H1 (cell line): ENCODE measurements around the gene APLP2.

ENCODE experiments used
- CTCF ChIP-seq, 3 experiments: IDR thresholded peaks; 1 replicate in 2 of 3; 2 replicates in 1 of 3; pipeline versions ENCODE4 v1.5.1 to v1.6.1; 2011; ENCODE audit warnings: low read length in 3 of 3, mild to moderate bottlenecking in 3 of 3, inconsistent platforms in 2 of 3, low read depth in 1 of 3, moderate library complexity in 1 of 3; ENCODE audit not compliant: insufficient read depth in 1 of 3; ENCODE audit errors: control extremely low read depth in 1 of 3
- EP300 ChIP-seq, 2 experiments: IDR thresholded peaks; 1 replicate in 1 of 2; 2 replicates in 1 of 2; pipeline ENCODE4 v1.6.1; 2011 to 2012; ENCODE audit warnings: low read depth in 2 of 2, low read length in 2 of 2, mild to moderate bottlenecking in 2 of 2, borderline replicate concordance in 1 of 2, inconsistent platforms in 1 of 2, moderate library complexity in 1 of 2
- EZH2 ChIP-seq: fragments of 200-600 bp; sonication (generic); IDR thresholded peaks from 2 replicates; pipeline ENCODE4 v1.7.1; 2012; ENCODE audit warnings: low read depth, mild to moderate bottlenecking, moderate library complexity, low read length, inconsistent platforms; ENCODE audit not compliant: severe bottlenecking
- GABPA ChIP-seq: IDR thresholded peaks from 2 replicates; pipeline ENCODE4 v1.6.1; 2011; ENCODE audit warnings: mild to moderate bottlenecking, low read length, moderate library complexity, borderline replicate concordance; ENCODE audit not compliant: insufficient read depth
- JUN ChIP-seq: IDR thresholded peaks from 2 replicates; pipeline ENCODE4 v1.6.1; 2011; ENCODE audit warnings: low read depth, mild to moderate bottlenecking, improper control_type of control experiment, low read length
- KDM5A ChIP-seq: fragments of 200-600 bp; IDR thresholded peaks from 2 replicates; pipeline ENCODE4 v1.7.1; 2012; ENCODE audit warnings: mild to moderate bottlenecking, low read length, inconsistent platforms, mixed read lengths
- POLR2A ChIP-seq, 2 experiments: IDR thresholded peaks; 1 replicate in 1 of 2; 2 replicates in 1 of 2; pipeline ENCODE4 v1.6.1; 2011; ENCODE audit warnings: low read depth in 2 of 2, low read length in 2 of 2, mild to moderate bottlenecking in 2 of 2; ENCODE audit errors: control extremely low read depth in 1 of 2
- RAD21 ChIP-seq, 2 experiments: IDR thresholded peaks in 1 of 2; conservative IDR thresholded peaks in 1 of 2; 2 replicates each; pipeline ENCODE4 v1.6.1; 2011; ENCODE audit warnings: low read depth in 2 of 2, low read length in 2 of 2, improper control_type of control experiment in 1 of 2, inconsistent platforms in 1 of 2, mild to moderate bottlenecking in 1 of 2, moderate library complexity in 1 of 2
- RFX5 ChIP-seq: IDR thresholded peaks from 2 replicates; pipeline ENCODE4 v1.6.1; 2011; ENCODE audit warnings: low read depth, low read length, improper control_type of control experiment, borderline replicate concordance
- SIN3A ChIP-seq, 2 experiments: IDR thresholded peaks in 1 of 2; conservative IDR thresholded peaks in 1 of 2; 2 replicates each; pipeline ENCODE4 v1.6.1; 2011 to 2012; ENCODE audit warnings: low read length in 2 of 2, improper control_type of control experiment in 1 of 2, low read depth in 1 of 2, mild to moderate bottlenecking in 1 of 2
- TEAD4 ChIP-seq: IDR thresholded peaks from 2 replicates; pipeline ENCODE4 v1.6.1; 2012; ENCODE audit warnings: low read depth, low read length, inconsistent platforms, mixed read lengths
- ZNF274 ChIP-seq: IDR thresholded peaks from 2 replicates; pipeline ENCODE4 v1.7.0; 2012; ENCODE audit warnings: low read length, borderline replicate concordance; ENCODE audit errors: extremely low read depth
- TF ChIP-seq, protein P1 (sequence below): IDR thresholded peaks from 2 replicates; pipeline ENCODE4 v1.6.1; 2012; ENCODE audit warnings: inconsistent platforms

DNA sequence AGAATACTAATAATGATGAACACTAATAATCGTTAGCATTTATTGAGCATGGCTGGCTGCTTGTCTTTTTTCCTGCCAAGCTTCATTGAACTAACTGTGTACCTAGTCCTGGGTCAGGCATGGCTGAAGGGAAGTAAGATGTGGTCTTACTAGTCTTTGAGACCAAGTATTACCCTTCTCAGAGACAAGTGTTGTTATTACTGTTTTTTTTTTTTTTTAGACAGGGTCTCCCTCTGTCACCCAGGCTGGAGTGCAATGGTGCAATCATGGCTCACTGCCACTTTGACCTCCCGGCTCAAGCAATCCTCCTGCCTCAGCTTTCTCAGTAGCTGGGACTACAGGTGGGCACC lies 94.5 kb downstream of the APLP2 start:
- TF ChIP-seq EZH2: no peak
- no peak for TF ChIP-seq CTCF (IDR thresholded peaks at IDR 0.05; ENCODE audit: control extremely low read depth in 1 of 3, insufficient read depth in 1 of 3, low read depth in 1 of 3, low read length in 3 of 3)
- no peak for TF ChIP-seq RAD21 (IDR thresholded peaks at IDR 0.05 in 1 of 2, conservative IDR thresholded peaks at IDR 0.05 in 1 of 2; ENCODE audit: low read depth in 2 of 2, low read length in 2 of 2)
- TF ChIP-seq KDM5A: no peak
- TF ChIP-seq JUN: no peak
- TF ChIP-seq TEAD4: no peak
- TF ChIP-seq ZNF274: no peak
- TF ChIP-seq, protein P1, sequence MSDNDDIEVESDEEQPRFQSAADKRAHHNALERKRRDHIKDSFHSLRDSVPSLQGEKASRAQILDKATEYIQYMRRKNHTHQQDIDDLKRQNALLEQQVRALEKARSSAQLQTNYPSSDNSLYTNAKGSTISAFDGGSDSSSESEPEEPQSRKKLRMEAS: no peak
- TF ChIP-seq SIN3A (conservative IDR thresholded peaks at IDR 0.05 in 1 of 2, IDR thresholded peaks at IDR 0.05 in 1 of 2; ENCODE audit: low read depth in 1 of 2, low read length in 2 of 2): no peak
- TF ChIP-seq EP300 (IDR thresholded peaks at IDR 0.05; ENCODE audit: borderline replicate concordance in 1 of 2, low read depth in 2 of 2, low read length in 2 of 2): no peak
- no peak for TF ChIP-seq RFX5
- no peak for TF ChIP-seq GABPA
- TF ChIP-seq POLR2A (IDR thresholded peaks at IDR 0.05; ENCODE audit: control extremely low read depth in 1 of 2, low read depth in 2 of 2, low read length in 2 of 2): no peak
